NCI-H2227 (cell line): ENCODE results near the gene STC2.

ENCODE experiments used
- DNase-seq: peaks from one replicate; lab custom pipeline; 2025; ENCODE audit not compliant: unreplicated experiment; lab: John Stamatoyannopoulos, UW

The STC2 gene

GRCh38 chr5:173268750-173269432, 59.3 kb downstream of the STC2 start:
- DNase-seq: no peak

GRCh38 chr5:173265433-173265832, 62.8 kb downstream of the STC2 start:
- DNase-seq: no peak
